SU-DHL-6 (cell line): ENCODE measurements around the gene ITPKB.

Source experiments
- CTCF ChIP-seq: fragments of 200-600 bp; sonication (generic); IDR thresholded peaks from one replicate; pipeline ENCODE4 v1.5.1; 2017; ENCODE audit warnings: antibody characterized with exemption, mild to moderate bottlenecking, low read length, moderate library complexity; ENCODE audit not compliant: insufficient read depth, poor library complexity, severe bottlenecking
- EZH2phosphoT487 ChIP-seq: fragments of 200-600 bp; sonication (generic), shearing (Covaris generic); conservative IDR thresholded peaks from 2 replicates; pipeline ENCODE4 v1.6.1; 2018; ENCODE audit warnings: mild to moderate bottlenecking, antibody characterized with exemption, low read length, moderate library complexity, mixed read lengths

- no peak for TF ChIP-seq CTCF
- TF ChIP-seq EZH2phosphoT487 = no peak
Observed at GRCh38 chr1:226654046-226654667, 84.9 kb downstream of the ITPKB start.
